HepG2 (cell line): ENCODE measurements around the gene CORT. TPM values are rescaled to one million over a fixed set of nuclear protein-coding genes. Genes with fewer than 3 reads are reported as not detected.

Experiments
- NONO ChIP-seq, 2 experiments: fragments of 450-650 bp in 1 of 2; sonication (generic) in 1 of 2; formaldehyde crosslinking in 1 of 2; IDR thresholded peaks in 1 of 2; conservative IDR thresholded peaks in 1 of 2; 2 replicates each; pipeline versions ENCODE4 v1.6.1 to v1.8.0; 2017 to 2022; ENCODE audit warnings: mild to moderate bottlenecking in 1 of 2, missing genetic modification reagents in 1 of 2, moderate library complexity in 1 of 2
- STAT6 ChIP-seq: sonication (generic); formaldehyde crosslinking; IDR thresholded peaks from 2 replicates; pipeline ENCODE4 v1.4.0; 2020; ENCODE audit warnings: missing genetic modification reagents, mild to moderate bottlenecking, borderline replicate concordance
- THAP7 ChIP-seq: sonication (generic); formaldehyde crosslinking; IDR thresholded peaks from 2 replicates; pipeline ENCODE4 v1.8.1; 2023; ENCODE audit warnings: mild to moderate bottlenecking, missing genetic modification reagents
- ZBTB4 ChIP-seq: sonication (generic); formaldehyde crosslinking; IDR thresholded peaks from 2 replicates; pipeline ENCODE4 v1.4.0; 2020; ENCODE audit warnings: missing genetic modification reagents, mild to moderate bottlenecking, borderline replicate concordance
- ZFY ChIP-seq: sonication (generic); formaldehyde crosslinking; IDR thresholded peaks from 2 replicates; pipeline ENCODE4 v1.4.0; 2020; ENCODE audit warnings: missing genetic modification reagents
- ZNF292 ChIP-seq: sonication (generic); formaldehyde crosslinking; IDR thresholded peaks from 2 replicates; pipeline ENCODE4 v1.8.1; 2022; ENCODE audit warnings: mild to moderate bottlenecking, low read depth, missing genetic modification reagents, borderline replicate concordance
- ZNF350 ChIP-seq: sonication (generic); formaldehyde crosslinking; IDR thresholded peaks from 2 replicates; pipeline ENCODE4 v1.4.0; 2020; ENCODE audit warnings: mild to moderate bottlenecking, low read depth, missing genetic modification reagents, borderline replicate concordance
- ZNF512 ChIP-seq: sonication (generic); formaldehyde crosslinking; IDR thresholded peaks from 2 replicates; pipeline ENCODE4 v1.4.0; 2020; ENCODE audit warnings: mild to moderate bottlenecking, missing genetic modification reagents
- ZNF530 ChIP-seq: sonication (generic); formaldehyde crosslinking; IDR thresholded peaks from 2 replicates; pipeline ENCODE4 v1.5.0; 2020; ENCODE audit warnings: low read depth, mild to moderate bottlenecking, missing genetic modification reagents
- ZNF687 ChIP-seq: sonication (generic); formaldehyde crosslinking; IDR thresholded peaks from 2 replicates; pipeline ENCODE4 v1.5.1; 2020; ENCODE audit warnings: mild to moderate bottlenecking, missing genetic modification reagents, moderate library complexity
- polyA plus RNA-seq, 8 experiments: library from polyadenylated mRNA; depleted of rRNA in 3 of 8; stranded (reverse) in 7 of 8; unstranded in 1 of 8; fragments of >200 nt; fragmentation: Illumina TruSeq in 4 of 8; extraction: Trizol in 4 of 8; gene quantifications; 2 replicates each; pipeline versions ENCODE4 v1.2.1 to v1.2.3, GENCODE V29; 2011 to 2016; ENCODE audit warnings: low read depth in 4 of 8, missing spikeins in 1 of 8, mixed read lengths in 1 of 8; ENCODE audit not compliant: insufficient read depth in 1 of 8
- total RNA-seq, 5 experiments: library from RNA; depleted of rRNA; stranded (reverse); fragments of >200 nt; fragmentation: Illumina TruSeq; extraction: Trizol; gene quantifications; 2 replicates each; pipeline ENCODE4 v1.2.3, GENCODE V29; 2016; ENCODE audit warnings: low read depth in 1 of 5

Gene CORT
- total and polyA plus RNA-seq, 2 of the 13 experiments (the other 11 are each of a cell fraction or from before 2014, with no cell fraction given), result 0.11 to 0.62 TPM

GRCh38 chr1:10494754-10495474 lies 45.1 kb downstream of the CORT start (continued):
- TF ChIP-seq ZNF512 (CRISPR knock-in tag) (no peak), ZFY (CRISPR knock-in tag) (no peak), ZNF292 (no peak), ZBTB4 (CRISPR knock-in tag) (no peak), ZNF350 (CRISPR knock-in tag) (0 out of 2 replicates have a peak, but pooled peaks have one; percentile 35), THAP7 (CRISPR knock-in tag) (no peak), ZNF687 (peak; percentile 19; the same call in 1 of the 2 replicates), NONO (IDR thresholded peaks at IDR 0.05) (no peak), NONO (CRISPR knock-in tag; conservative IDR thresholded peaks at IDR 0.05) (no peak), ZNF530 (CRISPR knock-in tag) (no peak), STAT6 (CRISPR knock-in tag) (no peak)
